H1 (cell line): Measurements from ENCODE around the gene MPLKIP. TPM values are rescaled to one million over a fixed set of nuclear protein-coding genes. Genes with fewer than 3 reads are reported as not detected.
"Not testable (repeated sequence)": the region's sequence is repeated elsewhere in the genome, so short reads cannot be mapped to it uniquely, and the experiment has no call there.

Experiments used
- CTCF ChIA-PET: fragments of 300-600 bp; sonication (Branson Sonifier 250); formaldehyde crosslinking; loops from one replicate; lab custom pipeline; 2021; ENCODE audit not compliant: partially characterized antibody; lab: Charles Lee
- POLR2A ChIA-PET: fragments of 300-600 bp; sonication (Branson Sonifier 250); formaldehyde crosslinking; loops from one replicate; lab custom pipeline; 2021; ENCODE audit warnings: inconsistent platforms; ENCODE audit not compliant: partially characterized antibody; lab: Charles Lee
- DNase-seq, 2 experiments: peaks; one replicate each; pipeline versions ENCODE4 v3.0.0 to v3.0.0-alpha.2; 2010 to 2022; ENCODE audit warnings: low spot score in 2 of 2, low read depth in 1 of 2, mixed read lengths in 1 of 2
- FAIRE-seq: peaks from 2 replicates; lab custom pipeline; 2011; peaks lifted over from hg19 to GRCh38; lab: Jason Lieb, UNC
- H2AFZ ChIP-seq: 2 replicates; pipeline ENCODE4 v1.8.1; 2012; ENCODE audit warnings: low read length, inconsistent platforms
- H2AK5ac ChIP-seq: 2 replicates; pipeline ENCODE4 v1.6.1; 2013; ENCODE audit warnings: low read depth, low read length
- H2BK120ac ChIP-seq: replicated peaks from 2 replicates; pipeline ENCODE3; 2013; ENCODE audit warnings: low read depth, low read length, inconsistent platforms
- H2BK12ac ChIP-seq: 2 replicates; pipeline ENCODE4 v1.6.1; 2013; ENCODE audit warnings: low read depth, low read length
- H2BK15ac ChIP-seq: 2 replicates; pipeline ENCODE4 v1.6.1; 2013; ENCODE audit warnings: low read length
- H2BK20ac ChIP-seq: 2 replicates; pipeline ENCODE4 v1.6.1; 2013; ENCODE audit warnings: low read length
- H2BK5ac ChIP-seq: 2 replicates; pipeline ENCODE4 v1.6.1; 2013; ENCODE audit warnings: low read depth, low read length
- H3K14ac ChIP-seq: 2 replicates; pipeline ENCODE4 v1.6.1; 2013; ENCODE audit warnings: inconsistent platforms; ENCODE audit not compliant: insufficient read length
- H3K18ac ChIP-seq: 2 replicates; pipeline ENCODE4 v1.6.1; 2013; ENCODE audit warnings: low read length; ENCODE audit errors: extremely low read depth
- H3K23ac ChIP-seq: 2 replicates; pipeline ENCODE4 v1.6.1; 2013; ENCODE audit warnings: inconsistent platforms; ENCODE audit not compliant: insufficient read length
- H3K23me2 ChIP-seq: 2 replicates; pipeline ENCODE4 v1.6.1; 2013; ENCODE audit warnings: low read depth, low read length
- H3K27ac ChIP-seq: 2 replicates; pipeline ENCODE4 v1.6.1; 2011; ENCODE audit warnings: low read depth, low read length, inconsistent platforms
- H3K27me3 ChIP-seq, 4 experiments: replicated peaks in 1 of 4; 1 replicate in 1 of 4; 2 replicates in 3 of 4; pipeline versions ENCODE4 v1.6.1 to v1.8.1; 2011 to 2013; ENCODE audit warnings: low read length in 3 of 4, mild to moderate bottlenecking in 3 of 4, inconsistent platforms in 2 of 4, mixed read lengths in 2 of 4, moderate library complexity in 1 of 4; ENCODE audit not compliant: control insufficient read depth in 3 of 4, insufficient read depth in 3 of 4; ENCODE audit errors: extremely low read depth in 1 of 4
- H3K36me3 ChIP-seq, 4 experiments: 2 replicates each; pipeline versions ENCODE4 v1.6.1 to v1.8.1; 2011 to 2013; ENCODE audit warnings: mild to moderate bottlenecking in 4 of 4, low read length in 3 of 4, moderate library complexity in 2 of 4, control low read depth in 1 of 4, inconsistent platforms in 1 of 4; ENCODE audit not compliant: insufficient read depth in 4 of 4, control insufficient read depth in 2 of 4
- H3K4ac ChIP-seq: replicated peaks from 2 replicates; pipeline ENCODE3; 2013; ENCODE audit warnings: low read length, low read depth, mixed read lengths, inconsistent platforms; ENCODE audit not compliant: insufficient read length
- H3K4me1 ChIP-seq, 4 experiments: replicated peaks in 1 of 4; 1 replicate in 1 of 4; 2 replicates in 3 of 4; pipeline versions ENCODE4 v1.6.1 to v1.8.1; 2011 to 2013; ENCODE audit warnings: low read length in 3 of 4, inconsistent platforms in 2 of 4, mixed read lengths in 1 of 4; ENCODE audit not compliant: insufficient read depth in 4 of 4, control insufficient read depth in 3 of 4
- H3K4me2 ChIP-seq, 2 experiments: 2 replicates each; pipeline versions ENCODE4 v1.6.1 to v1.8.1; 2011 to 2013; ENCODE audit warnings: low read depth in 2 of 2, low read length in 2 of 2, control low read depth in 1 of 2, inconsistent platforms in 1 of 2, mild to moderate bottlenecking in 1 of 2; ENCODE audit not compliant: insufficient read depth in 1 of 2
- H3K4me3 ChIP-seq, 4 experiments: fragments of 200-600, 300-600 bp in 1 of 4; sonication (generic), shearing (Covaris generic), sonication (Bioruptor Twin) in 1 of 4; 2 replicates each; pipeline versions ENCODE4 v1.5.1 to v1.8.1; 2011 to 2016; ENCODE audit warnings: low read length in 4 of 4, low read depth in 3 of 4, control low read depth in 2 of 4, inconsistent platforms in 2 of 4, mild to moderate bottlenecking in 2 of 4, mixed read lengths in 1 of 4, moderate library complexity in 1 of 4; ENCODE audit not compliant: insufficient read depth in 2 of 4; ENCODE audit errors: extremely low read depth in 1 of 4
- H3K56ac ChIP-seq: replicated peaks from 2 replicates; pipeline ENCODE3; 2013; ENCODE audit warnings: low read depth, mild to moderate bottlenecking, mixed read lengths, low read length, inconsistent platforms; ENCODE audit not compliant: insufficient read length
- H3K79me1 ChIP-seq: 2 replicates; pipeline ENCODE4 v1.6.1; 2013; ENCODE audit warnings: low read depth, low read length, control low read depth
- H3K79me2 ChIP-seq, 2 experiments: 2 replicates each; pipeline versions ENCODE4 v1.6.1 to v1.8.1; 2012 to 2013; ENCODE audit warnings: low read length in 2 of 2, mild to moderate bottlenecking in 2 of 2, inconsistent platforms in 1 of 2; ENCODE audit not compliant: insufficient read depth in 2 of 2, control insufficient read depth in 1 of 2
- H3K9ac ChIP-seq, 4 experiments: replicated peaks in 1 of 4; 1 replicate in 1 of 4; 2 replicates in 3 of 4; pipeline versions ENCODE4 v1.6.1 to v1.8.1; 2011 to 2013; ENCODE audit warnings: low read depth in 3 of 4, low read length in 3 of 4, control low read depth in 2 of 4, mild to moderate bottlenecking in 2 of 4, moderate library complexity in 2 of 4, inconsistent platforms in 1 of 4; ENCODE audit errors: extremely low read depth in 1 of 4
- H3K9me3 ChIP-seq, 2 experiments: 2 replicates each; pipeline versions ENCODE4 v1.6.1 to v1.8.1; 2012 to 2013; ENCODE audit warnings: mild to moderate bottlenecking in 2 of 2, moderate library complexity in 2 of 2, control low read depth in 1 of 2, inconsistent platforms in 1 of 2, low read depth in 1 of 2, low read length in 1 of 2, mixed read lengths in 1 of 2; ENCODE audit not compliant: insufficient read depth in 2 of 2
- H4K20me1 ChIP-seq, 2 experiments: replicated peaks in 1 of 2; 2 replicates each; pipeline versions ENCODE3 to v1.8.1; 2011 to 2013; ENCODE audit warnings: inconsistent platforms in 2 of 2, low read length in 2 of 2, mild to moderate bottlenecking in 1 of 2; ENCODE audit not compliant: insufficient read depth in 2 of 2, control insufficient read depth in 1 of 2
- H4K5ac ChIP-seq: 2 replicates; pipeline ENCODE4 v1.6.1; 2013; ENCODE audit warnings: low read length, low read depth, mixed read lengths, inconsistent platforms; ENCODE audit not compliant: insufficient read length
- H4K8ac ChIP-seq: 2 replicates; pipeline ENCODE4 v1.8.0; 2013; ENCODE audit warnings: mild to moderate bottlenecking, moderate library complexity, low read length, inconsistent platforms; ENCODE audit not compliant: insufficient read depth; ENCODE audit errors: extremely low read depth
- H4K91ac ChIP-seq: replicated peaks from 2 replicates; pipeline ENCODE3; 2013; ENCODE audit warnings: low read length, mixed read lengths, inconsistent platforms; ENCODE audit not compliant: insufficient read length
- WGBS, 2 experiments: shearing (Covaris generic) in 1 of 2; methylation state at CpG; one replicate each; pipeline versions ENCODE4 v1.1.6 to v1.1.7; 2013 to 2015; ENCODE audit warnings: low lambda C conversion rate in 2 of 2, mixed read lengths in 2 of 2, inconsistent platforms in 1 of 2, low coverage in 1 of 2, missing lambda C conversion rate in 1 of 2; ENCODE audit not compliant: insufficient replicate concordance in 2 of 2, insufficient coverage in 1 of 2, insufficient read length in 1 of 2; ENCODE audit errors: extremely low coverage in 1 of 2, missing lambda C conversion rate in 1 of 2; 5-methylcytosine and 5-hydroxymethylcytosine counted together
- polyA plus RNA-seq, 7 experiments: library from polyadenylated mRNA; depleted of rRNA in 3 of 7; stranded (reverse) in 5 of 7; unstranded in 2 of 7; fragments of >200 nt in 5 of 7; fragments of 200-250 nt in 2 of 7; gene quantifications; 1 replicate in 5 of 7; 2 replicates in 1 of 7; 4 replicates in 1 of 7; pipeline versions ENCODE4 v1.2.1 to v1.2.3, GENCODE V29; 2011 to 2013; ENCODE audit warnings: missing spikeins in 2 of 7, mixed read lengths in 2 of 7
- total RNA-seq: library from RNA; stranded (reverse); fragmentation: NEBNext Ultra II Directional; extraction: Animal tissue kit (Norgen Biotek cat#: 25700); gene quantifications from 2 replicates; pipeline ENCODE4 v1.2.1, GENCODE V29; 2021

Gene MPLKIP
- total and polyA plus RNA-seq, 2 of the 8 experiments (the other 6 are each of a cell fraction or from before 2014, with no cell fraction given) = 57.2 to 73.4 TPM

DNA sequence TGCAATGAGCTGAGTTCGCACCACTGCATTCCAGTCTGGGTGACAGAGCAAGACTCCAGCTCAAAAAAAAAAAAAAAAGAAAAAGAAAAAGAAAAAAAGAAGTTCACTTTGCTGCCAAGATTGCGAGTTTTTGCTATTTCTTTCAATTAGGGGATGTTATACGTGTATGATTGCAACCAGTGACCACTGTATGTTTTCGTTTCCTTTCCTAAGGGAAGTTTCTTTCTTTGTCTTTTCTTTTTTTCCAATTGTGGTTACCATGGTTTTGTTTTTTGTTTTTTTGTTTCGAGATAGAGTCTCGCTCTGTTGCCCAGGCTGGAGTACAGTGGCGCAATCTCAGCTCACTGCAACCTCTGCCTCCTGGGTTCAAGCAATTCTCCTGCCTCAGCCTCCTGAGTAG lies 16.2 kb downstream of the MPLKIP start:
- H3K9me3 ChIP-seq, H3K18ac ChIP-seq, H2BK12ac ChIP-seq, H2BK15ac ChIP-seq, H2AFZ ChIP-seq, H3K23ac ChIP-seq, H3K27me3 ChIP-seq, H3K36me3 ChIP-seq, H2BK20ac ChIP-seq, H2BK120ac ChIP-seq, H3K9ac ChIP-seq, H4K20me1 ChIP-seq, H3K4me3 ChIP-seq, H2AK5ac ChIP-seq, H3K79me1 ChIP-seq, H4K5ac ChIP-seq, H3K4me2 ChIP-seq, H4K91ac ChIP-seq, H2BK5ac ChIP-seq, H3K14ac ChIP-seq, CTCF ChIA-PET, H3K79me2 ChIP-seq, H3K56ac ChIP-seq, H4K8ac ChIP-seq, H3K23me2 ChIP-seq, H3K4me1 ChIP-seq, H3K27ac ChIP-seq, FAIRE-seq, DNase-seq, H3K4ac ChIP-seq: not testable (repeated sequence)
- POLR2A ChIA-PET = interaction anchor here (0.9 kb wide), 1 partner anchor 9 kb away, joined by 3 read pairs; no protein-coding TSS in a partner anchor
- WGBS, 2 experiments = 98% methylated on average over 6 of the region's 7 CpGs; no CpG with 5 or more reads in 1 of the 2 experiments

DNA sequence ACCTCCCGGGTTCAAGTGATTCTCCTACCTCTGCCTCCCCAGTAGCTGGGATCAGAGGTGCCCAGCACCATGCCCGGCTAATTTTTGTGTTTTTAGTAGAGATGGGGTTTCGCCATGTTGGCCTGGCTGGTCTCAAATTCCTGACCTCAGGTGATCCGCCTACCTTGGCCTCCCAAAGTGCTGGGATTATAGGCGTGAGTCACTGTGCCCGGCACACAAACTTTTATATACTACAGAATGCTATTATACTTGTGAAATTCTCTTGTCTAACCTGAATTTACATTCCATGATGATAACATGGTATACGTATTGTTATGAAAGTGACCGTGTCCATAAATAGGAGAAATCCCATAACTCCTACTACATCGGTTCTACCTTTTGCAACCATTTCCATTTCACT lies 17.2 kb downstream of the MPLKIP start:
- H2BK20ac ChIP-seq, H4K5ac ChIP-seq, H3K4me2 ChIP-seq, H2BK12ac ChIP-seq, H3K79me1 ChIP-seq, H2BK15ac ChIP-seq, H3K23me2 ChIP-seq, POLR2A ChIA-PET, H2AFZ ChIP-seq, H2BK120ac ChIP-seq, H4K20me1 ChIP-seq, H3K36me3 ChIP-seq, H3K56ac ChIP-seq, H4K91ac ChIP-seq, H2AK5ac ChIP-seq, H3K18ac ChIP-seq, H3K4ac ChIP-seq, H3K9me3 ChIP-seq, H3K9ac ChIP-seq, H3K4me3 ChIP-seq, H3K23ac ChIP-seq, DNase-seq, H3K79me2 ChIP-seq, H4K8ac ChIP-seq, H3K27me3 ChIP-seq, FAIRE-seq, H3K4me1 ChIP-seq, H3K14ac ChIP-seq, H2BK5ac ChIP-seq: not testable (repeated sequence)
- WGBS, 2 experiments = 90% methylated on average over 9 of the region's 9 CpGs; no CpG with 5 or more reads in 1 of the 2 experiments
- 0 out of 2 replicates have a peak overlapping the region, but pooled peaks have one; percentile 15 for H3K27ac ChIP-seq
- CTCF ChIA-PET = interaction anchor here (0.6 to 2.1 kb wide), 2 partner anchors 220 to 1457 kb away, joined by 3 to 5 read pairs; no protein-coding TSS in a partner anchor
